Measurements from ENCODE around the gene SUMF1.

- no peak for TF ChIP-seq POLR2A (IDR thresholded peaks at IDR 0.05; ENCODE audit: low read depth, low read length)
- no peak for TF ChIP-seq CTCF (conservative IDR thresholded peaks at IDR 0.05; ENCODE audit: low read depth, low read length)
- no peak for TF ChIP-seq MAZ (IDR thresholded peaks at IDR 0.05; ENCODE audit: borderline replicate concordance, low read depth, low read length)
- no peak for TF ChIP-seq CEBPB (IDR thresholded peaks at IDR 0.05; ENCODE audit: low read depth, low read length)
- TF ChIP-seq ELK1 (IDR thresholded peaks at IDR 0.05; ENCODE audit: borderline replicate concordance, low read depth, low read length) = no peak
- TF ChIP-seq USF2 (IDR thresholded peaks at IDR 0.05; ENCODE audit: low read depth, low read length) = no peak
- no peak for TF ChIP-seq NFE2L2 (IDR thresholded peaks at IDR 0.05; ENCODE audit: low read depth, low read length)
- no peak for TF ChIP-seq RAD21 (IDR thresholded peaks at IDR 0.05; ENCODE audit: low read length)
- no peak for TF ChIP-seq MAFK (IDR thresholded peaks at IDR 0.05; ENCODE audit: low read depth, low read length)
- TF ChIP-seq SMC3 (IDR thresholded peaks at IDR 0.05; ENCODE audit: low read depth, low read length) = no peak
- no peak for TF ChIP-seq FOS (IDR thresholded peaks at IDR 0.05; ENCODE audit: low read depth, low read length)
- TF ChIP-seq RFX5 (IDR thresholded peaks at IDR 0.05; ENCODE audit: low read depth, low read length) = no peak
- TF ChIP-seq BHLHE40 (IDR thresholded peaks at IDR 0.05; ENCODE audit: low read depth, low read length) = no peak
- no peak for TF ChIP-seq RCOR1 (IDR thresholded peaks at IDR 0.05; ENCODE audit: insufficient replicate concordance, low read length)
Observed at GRCh38 chr3:4399476-4399875, 67.6 kb downstream of the SUMF1 start.
